ENCODE measurements around the gene C11orf16. TPM values are rescaled to one million over a fixed set of nuclear protein-coding genes. Genes with fewer than 3 reads are reported as not detected.
"Not testable (repeated sequence)": the region's sequence is repeated elsewhere in the genome, so short reads cannot be mapped to it uniquely, and the experiment has no call there.

C11orf16 gene
- total RNA-seq, 1 donor from 2014 or later = not detected

DNA sequence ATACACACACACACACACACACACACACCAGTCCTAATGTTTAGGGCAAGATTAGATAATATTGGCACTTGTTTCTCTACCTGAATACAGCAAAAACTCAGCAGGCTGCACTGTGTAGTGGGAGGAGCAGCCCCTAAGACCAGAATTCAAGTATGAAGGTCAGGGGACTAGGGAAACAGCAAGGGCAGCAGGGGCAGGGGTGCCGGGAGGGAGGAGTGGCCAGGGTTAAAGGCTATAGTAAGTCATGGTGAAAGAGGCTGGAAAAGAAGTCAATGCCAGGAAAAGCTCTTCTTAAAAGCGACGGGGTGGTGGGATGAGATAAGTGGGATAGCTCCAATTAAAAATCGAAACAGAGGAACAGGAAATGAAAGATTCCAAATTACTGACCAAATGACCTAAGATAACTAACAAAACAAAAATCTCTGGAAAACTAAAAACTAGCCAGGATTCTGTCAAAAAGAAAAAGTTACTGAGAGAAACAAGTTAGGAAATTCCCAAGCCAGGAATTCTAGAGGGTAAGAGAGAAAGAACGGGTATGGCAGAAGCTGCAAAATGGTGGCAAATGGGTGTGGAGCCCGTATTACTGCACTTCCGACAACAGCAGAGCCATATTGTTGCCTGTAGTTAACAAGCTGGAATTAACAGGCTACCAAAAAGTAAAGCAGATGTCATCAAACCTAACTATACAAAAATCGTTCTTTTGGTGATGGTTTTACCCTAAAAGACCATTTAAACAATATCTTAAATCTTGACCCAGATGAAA is 8.8 kb upstream of the C11orf16 start:
- no peak for DNase-seq
- ATAC-seq (ENCODE audit: poor library complexity) = no peak
- intact Hi-C loops (cut with DNase I) = no loop called here

DNA sequence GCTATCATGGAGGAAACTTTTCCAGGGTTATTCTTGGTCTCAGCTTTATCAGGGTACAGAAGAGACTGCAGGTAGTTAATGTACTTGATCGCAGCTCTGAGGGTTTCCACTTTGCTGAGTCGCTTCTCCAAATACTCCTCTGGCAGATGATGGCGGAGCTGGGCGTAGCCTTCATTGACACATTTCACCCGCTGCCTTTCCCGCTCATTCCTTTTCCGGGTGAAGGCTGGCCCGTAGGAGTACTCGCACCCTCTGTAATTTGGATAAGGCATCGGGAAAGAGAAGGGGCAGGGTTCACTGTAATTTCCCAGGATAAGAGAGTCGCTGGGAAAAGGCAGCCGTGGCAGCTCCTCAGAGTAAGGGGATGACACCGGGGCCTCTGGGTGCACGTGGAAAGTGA is 4.9 kb upstream of the C11orf16 start:
- DNase-seq = no peak
- intact Hi-C loops (cut with DNase I) = no loop called here
- ATAC-seq (ENCODE audit: poor library complexity) = no peak

DNA sequence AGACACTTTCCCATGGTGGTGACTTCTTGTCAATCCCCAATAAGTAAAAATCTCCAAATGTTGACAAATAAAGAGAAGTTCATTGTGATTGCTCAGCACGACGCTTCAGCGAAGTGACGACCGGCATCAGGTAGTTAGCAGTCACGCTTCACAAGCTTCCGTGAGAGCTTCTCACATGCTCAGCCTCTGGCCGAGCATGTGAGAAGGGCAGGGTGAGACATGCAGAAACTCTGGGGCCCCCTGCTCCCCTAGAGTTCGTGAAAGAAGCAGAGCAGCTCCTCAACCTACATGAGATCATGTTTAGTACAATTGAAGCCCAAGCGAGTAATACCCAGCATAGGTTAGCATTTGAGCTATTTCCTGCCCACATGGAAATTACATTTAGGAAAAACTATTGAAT is 4.4 kb upstream of the C11orf16 start:
- ATAC-seq (ENCODE audit: poor library complexity) (no peak), DNase-seq (no peak)
- intact Hi-C loops (cut with DNase I) = no loop called here

DNA sequence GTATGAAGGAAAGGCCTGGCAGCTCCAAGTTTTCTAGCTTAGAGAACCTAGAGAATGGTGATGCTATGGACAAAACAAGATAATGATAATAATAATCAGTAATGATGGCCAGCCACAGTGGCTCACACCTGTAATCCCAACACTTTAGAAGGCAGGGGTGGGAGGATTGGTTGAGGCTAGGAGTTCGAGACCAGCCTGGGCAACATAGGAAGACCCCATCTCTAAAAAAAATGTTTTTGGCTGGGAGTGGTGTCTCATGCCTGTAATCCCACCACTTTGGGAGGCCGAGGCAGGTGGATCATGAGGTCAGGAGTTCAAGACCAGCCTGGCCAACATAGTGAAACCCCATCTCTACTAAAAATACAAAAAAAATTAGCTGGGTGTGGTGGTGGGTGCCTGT is 3.0 kb upstream of the C11orf16 start:
- ATAC-seq (ENCODE audit: poor library complexity); intact Hi-C loops (cut with DNase I); DNase-seq: not testable (repeated sequence)

DNA sequence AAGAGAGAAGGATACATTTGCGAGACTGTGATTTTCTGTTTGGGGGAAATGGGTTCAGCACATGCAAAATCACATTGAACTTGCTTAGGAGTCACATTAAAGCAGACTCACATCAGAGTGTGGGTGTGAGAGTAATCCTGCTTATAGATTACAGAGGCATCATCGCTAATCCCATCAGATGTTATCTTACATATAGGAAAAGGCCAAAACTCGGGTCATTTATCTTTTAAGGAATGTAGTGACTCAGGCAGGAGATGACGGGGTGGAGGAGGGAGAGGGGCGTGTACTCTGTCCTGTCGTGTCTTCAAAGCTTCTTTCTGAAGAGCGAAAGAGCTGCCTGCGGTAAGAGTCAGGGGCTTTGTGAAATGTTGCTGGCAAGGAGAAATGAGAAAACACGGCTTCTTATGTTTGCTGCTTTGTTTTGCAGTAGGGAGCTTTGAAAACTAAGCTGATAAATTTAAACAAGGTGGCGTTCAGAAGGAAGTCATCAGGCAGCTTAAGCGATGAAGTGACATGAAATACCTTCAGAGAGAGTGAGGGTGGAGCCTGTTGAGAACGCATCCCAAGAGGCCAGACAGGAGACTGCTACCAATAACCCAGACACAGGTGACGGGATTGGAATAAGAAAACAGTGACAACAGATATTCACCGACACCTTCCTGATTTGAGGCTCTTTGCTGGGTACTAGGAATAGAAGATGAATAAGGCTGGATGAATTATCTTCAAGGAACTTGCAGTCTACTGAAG is 2.2 kb upstream of the C11orf16 start:
- ATAC-seq (ENCODE audit: poor library complexity) (no peak), DNase-seq (no peak)
- intact Hi-C loops (cut with DNase I) = no loop called here

DNA sequence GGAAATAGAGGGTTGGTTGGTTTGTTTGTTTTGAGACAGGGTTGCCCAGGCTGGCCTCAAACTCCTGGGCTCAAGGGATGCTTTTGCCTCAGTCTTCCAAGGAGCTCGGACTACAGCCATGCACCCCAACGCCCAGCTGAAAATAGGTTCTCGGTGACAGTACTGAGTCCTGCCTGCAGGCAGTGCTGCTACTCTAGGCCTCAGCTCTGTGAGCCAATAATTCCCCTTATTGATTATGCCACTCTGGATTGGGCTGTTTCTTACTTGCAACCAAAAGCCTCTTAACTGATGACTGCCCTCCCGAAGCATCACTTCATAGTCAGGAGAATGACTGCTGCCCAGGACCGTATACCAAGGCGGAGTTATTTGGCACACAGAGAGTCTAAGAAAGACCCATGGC is 1.2 kb upstream of the C11orf16 start:
- DNase-seq = no peak
- ATAC-seq (ENCODE audit: poor library complexity) = no peak
- intact Hi-C loops (cut with DNase I) = no loop called here

DNA sequence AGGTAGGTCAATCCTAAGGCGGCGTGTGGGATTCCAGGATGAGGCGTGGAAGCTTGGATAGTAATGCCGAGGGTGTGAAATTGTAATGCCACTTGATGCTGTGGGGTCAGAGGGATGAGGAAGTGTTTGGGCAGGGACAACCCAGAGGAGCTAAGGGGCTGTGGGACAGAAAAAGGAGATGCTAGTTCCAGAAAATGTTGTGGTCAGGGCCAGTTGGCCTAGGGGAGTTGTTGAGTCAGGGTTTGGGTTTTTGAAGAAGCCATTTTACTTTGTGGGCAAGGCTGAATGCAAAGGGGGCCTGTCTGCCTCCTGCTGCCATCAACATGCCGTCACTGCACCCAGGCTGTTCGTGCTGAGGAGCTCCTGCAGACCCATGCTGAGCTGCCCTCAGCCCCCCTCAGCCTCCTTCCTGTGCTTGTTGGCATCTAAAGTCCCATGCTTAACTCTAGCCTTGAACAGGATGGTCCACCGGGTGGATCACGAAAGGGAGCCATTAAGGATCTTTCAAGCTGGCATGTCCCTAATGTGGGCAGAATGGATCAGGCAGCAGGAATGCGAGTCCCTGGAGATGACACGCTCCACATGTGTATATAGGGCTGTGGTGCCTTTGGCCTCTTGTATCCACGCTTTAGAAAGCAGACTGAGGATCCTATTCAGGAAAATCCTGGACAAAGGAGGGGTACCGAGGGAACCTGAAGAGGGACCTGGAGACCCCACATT is 2.1 kb downstream of the C11orf16 start:
- ATAC-seq (ENCODE audit: poor library complexity) (no peak), DNase-seq (no peak)
- intact Hi-C loops (cut with DNase I) = no loop called here

DNA sequence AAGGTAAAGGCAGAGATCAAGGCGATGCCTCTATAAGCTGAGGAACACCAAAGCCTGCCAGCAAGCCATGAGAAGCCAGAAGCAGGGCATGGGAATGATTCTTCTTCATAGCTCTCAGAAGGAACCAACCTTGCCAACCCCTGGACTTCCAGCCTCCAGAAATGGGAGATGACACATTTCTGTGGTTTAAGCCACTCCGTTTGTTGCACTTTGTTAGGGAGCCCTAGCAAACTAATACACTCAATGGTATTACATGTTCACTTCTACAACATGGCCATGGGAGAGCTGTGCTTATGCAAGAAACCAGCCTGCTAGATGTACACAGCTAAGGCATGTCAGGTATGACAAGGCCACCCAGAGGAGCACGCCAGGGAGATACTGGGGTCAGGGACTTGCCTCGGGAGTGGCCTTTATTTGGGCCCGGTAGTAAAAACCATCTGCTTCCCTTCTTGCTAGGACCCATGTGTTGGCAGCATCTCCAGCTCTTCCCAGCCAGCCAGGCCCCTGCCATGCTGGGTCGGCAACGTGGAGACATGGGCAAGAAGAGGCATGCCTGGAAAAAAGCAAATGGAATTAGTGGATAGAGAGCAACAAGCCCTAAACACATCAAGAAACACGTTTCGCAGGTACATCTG is 3.6 kb downstream of the C11orf16 start:
- DNase-seq (no peak), ATAC-seq (ENCODE audit: poor library complexity) (no peak)
- intact Hi-C loops (cut with DNase I) = no loop called here

DNA sequence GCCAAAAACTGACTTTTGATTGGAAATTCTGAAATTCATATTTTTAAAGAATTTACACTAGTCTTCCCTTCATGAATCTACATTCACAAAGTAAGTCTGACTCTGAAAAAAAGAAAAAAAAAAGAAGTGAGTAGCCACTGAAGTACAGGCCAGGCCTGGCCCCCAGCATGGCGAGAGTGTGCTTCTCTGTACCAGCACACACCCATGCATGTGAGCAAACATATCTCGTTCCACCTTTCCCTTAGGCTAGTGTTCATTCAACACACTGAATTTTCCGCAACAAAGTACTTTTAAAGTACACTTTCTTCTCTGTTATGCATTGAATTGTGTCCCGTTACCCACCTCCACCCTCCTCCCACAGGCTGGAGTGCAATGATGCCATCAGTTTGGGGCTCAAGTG is 4.5 kb downstream of the C11orf16 start:
- DNase-seq (no peak), ATAC-seq (ENCODE audit: poor library complexity) (no peak)
- intact Hi-C loops (cut with DNase I) = no loop called here

DNA sequence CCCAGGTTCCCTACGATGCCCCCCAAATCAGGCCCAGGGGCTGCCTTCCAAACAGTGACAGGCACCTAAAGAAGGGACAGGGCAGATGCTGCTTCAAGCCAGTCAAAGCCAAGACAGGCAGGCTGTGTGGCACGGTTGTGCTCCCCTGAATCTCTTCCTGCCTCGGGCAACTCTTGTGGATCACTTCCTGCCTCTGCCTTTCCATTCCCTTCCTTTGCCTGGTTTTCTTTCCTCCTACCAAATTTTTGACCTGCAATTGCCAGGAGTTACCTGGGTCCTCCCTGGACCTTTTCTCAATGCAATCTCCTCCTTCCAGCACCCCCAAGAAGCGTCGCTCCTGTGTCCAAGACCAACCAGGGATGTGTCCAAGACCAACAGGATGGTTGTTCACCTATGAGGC is 5.5 kb downstream of the C11orf16 start:
- intact Hi-C loops (cut with DNase I) = no loop called here
- ATAC-seq (ENCODE audit: poor library complexity) = no peak
- DNase-seq = no peak

DNA sequence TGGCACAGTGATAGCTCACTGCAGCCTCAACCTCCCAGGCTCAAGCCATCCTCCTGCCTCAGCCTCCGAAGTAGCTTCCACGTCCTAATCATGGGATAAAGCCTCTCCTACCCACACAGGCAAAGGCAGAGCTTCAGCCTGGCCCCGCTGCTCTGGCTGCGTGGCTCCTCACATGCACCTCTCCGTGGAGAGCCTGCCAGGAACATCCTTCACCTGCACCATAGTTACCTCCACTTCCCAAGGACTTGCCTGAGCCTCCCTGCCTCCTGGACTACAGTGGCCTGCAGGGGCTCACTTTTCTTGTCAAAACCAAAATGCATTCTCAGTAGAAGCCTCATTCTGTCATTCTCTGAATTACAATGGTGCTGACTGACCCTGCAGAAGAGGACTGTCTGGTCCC is 6.5 kb downstream of the C11orf16 start:
- DNase-seq = no peak
- ATAC-seq (ENCODE audit: poor library complexity) = no peak
- intact Hi-C loops (cut with DNase I) = no loop called here

DNA sequence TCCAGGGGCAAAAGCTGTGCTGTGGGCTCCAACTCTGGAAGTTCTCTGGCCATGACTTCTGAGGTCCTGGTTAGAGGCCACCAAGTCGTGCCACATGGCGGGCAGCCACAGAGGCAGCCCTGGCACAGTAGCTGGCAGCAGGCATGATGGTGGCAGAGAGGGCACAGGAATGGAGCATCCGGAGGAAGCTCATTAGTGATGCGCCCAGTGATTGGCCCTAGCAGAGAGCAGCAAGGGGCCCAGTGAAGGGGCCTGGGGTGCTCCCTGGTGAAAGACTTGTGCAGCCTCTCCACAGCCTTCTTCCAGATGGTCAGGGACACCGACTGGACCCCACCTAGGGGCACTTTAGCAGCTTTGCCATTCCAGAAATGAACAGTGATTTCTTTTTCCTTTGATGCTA is 7.0 kb downstream of the C11orf16 start:
- DNase-seq (no peak), ATAC-seq (ENCODE audit: poor library complexity) (no peak)
- intact Hi-C loops (cut with DNase I) = no loop called here

DNA sequence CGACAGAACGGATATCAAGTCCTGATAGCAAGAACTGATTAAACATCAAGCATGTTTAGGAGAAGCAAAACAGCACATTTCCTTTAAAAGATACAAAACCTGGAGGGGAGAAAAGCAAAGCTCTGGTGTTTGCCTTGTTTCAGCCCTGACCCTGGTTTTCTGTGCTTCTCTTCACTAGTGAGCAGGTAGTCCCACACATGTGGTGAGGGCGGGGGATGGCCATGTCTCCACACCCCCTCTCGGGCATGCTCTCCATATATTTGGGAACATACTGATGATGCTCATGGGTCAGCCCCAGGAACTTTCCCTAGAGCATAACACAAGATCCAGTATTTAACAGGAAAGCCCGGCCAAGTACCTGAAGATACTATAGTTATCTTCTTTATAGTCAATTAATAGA is 10.1 kb downstream of the C11orf16 start:
- intact Hi-C loops (cut with DNase I) = no loop called here
- no peak for DNase-seq
- no peak for ATAC-seq (ENCODE audit: poor library complexity)

DNA sequence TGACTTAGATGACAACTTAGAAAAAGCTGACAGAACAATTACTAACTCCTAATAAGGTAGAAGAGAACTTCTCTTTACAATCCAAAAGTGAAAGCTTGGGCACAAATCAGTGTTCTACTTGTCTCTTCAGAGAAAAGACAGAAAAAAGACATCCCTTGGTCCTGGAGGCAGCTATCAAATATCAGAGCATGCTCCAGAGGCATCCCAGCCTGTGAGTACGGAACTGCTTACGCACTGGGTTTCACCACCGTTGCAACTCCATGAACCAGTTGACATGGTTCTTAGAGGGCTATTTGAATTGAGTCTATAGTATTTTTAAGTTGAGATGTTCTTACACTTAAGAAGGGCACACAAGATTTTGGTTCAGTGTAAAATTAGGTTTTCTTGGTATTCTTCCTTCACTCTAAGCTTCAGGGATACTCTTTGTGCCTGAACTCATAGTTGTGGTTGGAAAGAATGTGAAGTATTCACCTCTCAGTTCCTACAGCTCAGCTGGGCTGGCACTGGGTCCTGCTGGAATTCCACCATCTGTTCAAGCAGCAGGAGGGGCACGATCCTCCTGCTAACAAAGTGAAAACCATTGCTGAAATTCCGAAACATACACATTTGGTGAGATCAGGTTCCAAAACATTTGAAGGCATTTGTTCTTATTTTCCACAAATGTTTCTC is 15.5 kb downstream of the C11orf16 start:
- ATAC-seq (ENCODE audit: poor library complexity) (peak; percentile 66), DNase-seq (no peak)
- intact Hi-C loops (cut with DNase I) = no loop called here

DNA sequence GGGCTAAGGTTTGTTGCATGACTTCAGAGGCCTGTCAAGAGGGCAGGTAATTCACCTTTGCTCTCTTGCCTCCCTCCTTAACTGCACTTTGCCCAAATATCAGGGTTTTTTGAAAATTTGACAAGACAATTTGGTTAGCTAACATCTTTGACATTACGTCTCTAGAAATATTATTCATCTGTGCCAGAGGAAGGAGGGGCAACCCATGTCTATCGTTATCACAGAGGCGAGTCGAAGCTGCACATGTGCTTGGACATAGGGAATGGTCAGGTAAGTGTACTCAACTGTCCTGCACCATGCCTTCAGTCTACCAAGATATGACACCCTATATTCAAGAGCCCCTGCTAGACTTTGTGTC is 18.1 kb downstream of the C11orf16 start:
- ATAC-seq (ENCODE audit: poor library complexity) (no peak), DNase-seq (no peak)
- intact Hi-C loops (cut with DNase I) = loop anchor here (5.0 kb wide), 1 partner anchor 232 kb away; the partner anchor contains the start of genes RPL27A and TRIM66

DNA sequence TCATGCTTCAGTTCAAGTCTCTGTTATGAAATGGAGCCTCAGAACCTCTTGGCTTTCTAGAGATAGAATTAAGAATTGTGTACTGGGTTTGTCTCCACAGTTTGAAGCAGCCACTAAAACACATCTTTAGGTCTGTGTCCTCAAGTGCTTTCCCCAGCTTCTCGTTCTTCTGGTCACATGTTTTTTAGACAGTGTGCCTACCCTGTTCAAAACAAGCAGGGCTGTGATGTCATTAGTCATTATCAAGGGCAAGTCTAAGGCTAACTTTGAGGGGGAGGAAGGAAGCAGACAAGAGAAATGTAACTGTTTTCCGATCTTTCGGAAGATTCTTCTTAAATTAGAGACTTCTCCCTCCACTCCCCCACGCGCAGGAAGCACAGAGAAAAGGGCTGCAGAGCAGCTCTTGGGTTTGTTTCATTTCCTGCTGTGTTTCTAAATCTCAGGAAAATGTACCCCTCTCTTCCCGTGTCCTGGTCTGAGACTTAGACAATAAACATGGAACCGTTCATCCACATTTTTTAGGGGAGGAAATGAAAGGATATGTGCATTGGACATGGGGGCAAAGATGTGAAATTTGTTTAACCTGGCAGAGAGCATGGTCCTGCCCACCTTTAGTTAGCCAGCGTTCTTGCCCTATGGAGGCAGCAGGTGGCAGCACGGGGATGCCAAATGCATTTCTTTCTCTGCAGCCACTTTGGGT is 18.6 kb downstream of the C11orf16 start:
- DNase-seq (no peak), ATAC-seq (ENCODE audit: poor library complexity) (no peak)
- intact Hi-C loops (cut with DNase I) = loop anchor here (5.0 kb wide), 1 partner anchor 232 kb away; the partner anchor contains the start of genes RPL27A and TRIM66

DNA sequence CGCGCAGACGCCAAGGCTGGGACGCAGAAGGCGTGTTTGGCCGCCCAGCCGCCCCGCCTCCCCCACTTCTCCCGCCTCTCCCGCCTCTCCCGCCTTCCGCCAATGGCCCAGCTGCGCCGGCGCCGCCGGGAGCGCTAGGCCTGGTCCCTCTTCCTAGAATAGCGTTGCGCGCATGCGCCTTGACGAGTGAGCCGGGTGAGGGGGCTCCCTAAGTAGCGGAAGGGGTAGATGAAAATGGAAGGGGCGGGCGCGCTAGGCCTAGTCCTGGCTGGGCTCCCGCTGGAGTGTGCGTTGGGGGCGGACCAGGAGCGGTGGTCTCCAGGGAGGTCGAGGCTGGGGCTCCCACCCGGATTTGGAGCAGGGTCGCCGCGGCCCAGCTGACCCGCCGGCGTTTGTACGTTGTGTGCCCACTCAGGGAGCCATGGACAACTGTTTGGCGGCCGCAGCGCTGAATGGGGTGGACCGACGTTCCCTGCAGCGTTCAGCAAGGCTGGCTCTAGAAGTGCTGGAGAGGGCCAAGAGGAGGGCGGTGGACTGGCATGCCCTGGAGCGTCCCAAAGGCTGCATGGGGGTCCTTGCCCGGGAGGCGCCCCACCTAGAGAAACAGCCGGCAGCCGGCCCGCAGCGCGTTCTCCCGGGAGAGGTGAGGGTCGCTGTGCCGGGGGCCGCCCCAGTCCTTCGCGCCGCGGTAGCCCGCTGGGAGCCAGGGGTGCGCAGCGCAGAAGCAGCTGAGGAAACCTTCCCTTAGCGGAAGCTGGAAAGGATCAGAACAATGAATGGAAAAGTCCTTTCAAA is 21.5 kb downstream of the C11orf16 start, which contains the start of gene AKIP1:
Gene AKIP1, plus strand, starts transcription at position 161 of the 795 bp plus-strand sequence. Its CDS starts 261 bp downstream, at position 422.
- intact Hi-C loops (cut with DNase I) = loop anchor here (5.0 kb wide), 1 partner anchor 229 kb away; the partner anchor contains the start of genes RPL27A and TRIM66
- DNase-seq (peak; percentile 97), ATAC-seq (ENCODE audit: poor library complexity) (peak; percentile 97)

All from Right ventricle myocardium superior (tissue), 1 donor.